Spleen (tissue), 11 donors: ENCODE results near the gene RGS14. TPM values are rescaled to one million over a fixed set of nuclear protein-coding genes. Genes with fewer than 3 reads are reported as not detected.

Source experiments
- DNase-seq: peaks from one replicate; pipeline ENCODE4 v3.0.0-alpha.2; 2020
- H3K27ac ChIP-seq, 8 donors: fragments of 200-600 bp; sonication (generic) in 7 of 8; 1 replicate in 4 of 8; 2 replicates in 4 of 8; pipeline versions ENCODE4 v1.5.0 to v1.8.0; 2016 to 2021; ENCODE audit warnings: inconsistent platforms in 4 of 8, mild to moderate bottlenecking in 4 of 8, moderate library complexity in 1 of 8
- H3K27me3 ChIP-seq, 7 donors: fragments of 200-600 bp; sonication (generic) in 6 of 7; replicated peaks in 1 of 7; 1 replicate in 4 of 7; 2 replicates in 3 of 7; pipeline versions ENCODE4 v1.5.0 to v1.8.0; 2016 to 2021; ENCODE audit warnings: inconsistent platforms in 3 of 7, mild to moderate bottlenecking in 1 of 7
- H3K36me3 ChIP-seq, 6 donors: fragments of 200-600 bp; sonication (generic) in 5 of 6; 1 replicate in 4 of 6; 2 replicates in 2 of 6; pipeline versions ENCODE4 v1.5.0 to v1.8.0; 2016 to 2021; ENCODE audit warnings: inconsistent platforms in 2 of 6
- H3K4me1 ChIP-seq, 6 donors: fragments of 200-600 bp; sonication (generic) in 5 of 6; 1 replicate in 3 of 6; 2 replicates in 3 of 6; pipeline versions ENCODE4 v1.5.0 to v1.8.0; 2016 to 2021; ENCODE audit warnings: inconsistent platforms in 3 of 6
- H3K4me3 ChIP-seq, 8 donors: fragments of 200-600 bp; sonication (generic) in 7 of 8; 1 replicate in 4 of 8; 2 replicates in 4 of 8; pipeline versions ENCODE4 v1.5.0 to v1.8.0; 2016 to 2021; ENCODE audit warnings: inconsistent platforms in 4 of 8, mild to moderate bottlenecking in 4 of 8, moderate library complexity in 2 of 8
- H3K9me3 ChIP-seq, 8 donors: fragments of 200-600 bp; sonication (generic) in 7 of 8; 1 replicate in 4 of 8; 2 replicates in 4 of 8; pipeline versions ENCODE4 v1.5.0 to v1.8.0; 2016 to 2021; ENCODE audit warnings: inconsistent platforms in 4 of 8
- CTCF ChIP-seq, 11 experiments: fragments of 200-600 bp in 7 of 11; fragments of 450-650 bp in 4 of 11; sonication (generic) in 4 of 11; IDR thresholded peaks in 8 of 11; conservative IDR thresholded peaks in 3 of 11; 1 replicate in 7 of 11; 2 replicates in 4 of 11; pipeline versions ENCODE4 v1.4.0 to v1.8.0; 2016 to 2021; ENCODE audit warnings: antibody characterized with exemption in 11 of 11, inconsistent platforms in 4 of 11, mild to moderate bottlenecking in 1 of 11
- POLR2A ChIP-seq, 3 donors: fragments of 450-650 bp; IDR thresholded peaks; one replicate each; pipeline ENCODE4 v1.5.1; 2017; ENCODE audit warnings: antibody characterized with exemption in 3 of 3, mild to moderate bottlenecking in 1 of 3
- POLR2AphosphoS5 ChIP-seq, 3 donors: sonication (generic); formaldehyde crosslinking; IDR thresholded peaks; one replicate each; pipeline ENCODE4 v1.5.1; 2017; ENCODE audit warnings: antibody characterized with exemption in 3 of 3
- whole genome bisulfite sequencing, 5 donors: extraction: QIAGEN DNeasy Blood & Tissue Kit in 3 of 5; methylation state at CpG; one replicate each; pipeline versions ENCODE4 v1.1.5 to v1.1.7; 2013 to 2018; 5-methylcytosine and 5-hydroxymethylcytosine counted together
- intact Hi-C: fragments of 100-400 bp; cut with DNase I; formaldehyde crosslinking; loops from one replicate; pipeline ENCODE4 v1.15.0; 2023; ENCODE audit warnings: low total_unique reads
- polyA plus RNA-seq, 3 donors: library from polyadenylated mRNA; stranded (reverse); fragments of 200-250 nt; gene quantifications; one replicate each; pipeline ENCODE4 v1.2.1, GENCODE V29; 2013
- total RNA-seq, 7 donors: library from RNA; depleted of rRNA in 3 of 7; stranded (reverse); fragments of >200 nt in 3 of 7; fragmentation: NEBNext Ultra II Directional in 4 of 7; extraction: Animal tissue kit (Norgen Biotek cat#: 25700) in 4 of 7; gene quantifications; one replicate each; pipeline versions ENCODE4 v1.1.0 to v1.2.1, GENCODE V29; 2016 to 2021
- donor health status: healthy with polysubstance abuse.
- donor health status: DM: no; HTN: no; CAD: no; lungs with moderate emphysema.
- donor health status: DM: no; HTN: no; CAD: no.
- donor health status: Bipolar disorder and iron deficiency.
- donor health status: healthy.
- donor health status: DM: no; HTN: no; CAD: no.
- donor health status: DM: yes; HTN: yes; CAD: no.

RGS14 gene
- total and polyA plus RNA-seq, 10 donors, result 45.3 to 111 (median 76.9) TPM

- 63 to 71% (median 68%) methylated on average over 8 of the region's 8 CpGs for WGBS, 5 donors
- Histone ChIP-seq H3K4me1 (peaks cover 41 to 100% (median 83%) of the 10 kb centered on the region in 6 donors), H3K9me3 (no peaks in the 10 kb centered on the region), H3K36me3 (peaks cover 0 to 27% (median 9%) of the 10 kb centered on the region in 6 donors), H3K27me3 (no peaks in the 10 kb centered on the region), H3K4me3 (peak overlapping the region in 5 of 8 donors; percentile 31 to 76 (median 49)), H3K27ac (peak overlapping the region in 7 of 8 donors; percentile 57 to 92 (median 76))
- intact Hi-C loops, result loop anchor here (10.0 kb wide), 1 partner anchor 47 kb away; the partner anchor contains the start of gene MXD3
- TF ChIP-seq POLR2AphosphoS5 (IDR thresholded peaks at IDR 0.05), result no peak
- no peak for TF ChIP-seq POLR2A (IDR thresholded peaks at IDR 0.05)
- no peak for TF ChIP-seq CTCF (IDR thresholded peaks at IDR 0.05 in 8 of 11, conservative IDR thresholded peaks at IDR 0.05 in 3 of 11)
- DNase-seq, result no peak
Observed at GRCh38 chr5:177362292-177362609, 4.5 kb downstream of the RGS14 start.

- intact Hi-C loops, result loop anchor here (10.0 kb wide), 1 partner anchor 48 kb away; the partner anchor contains the start of gene MXD3
- WGBS, 5 donors, result 8 to 11% (median 10%) methylated on average over 49 to 59 of the region's 59 CpGs
- TF ChIP-seq POLR2A (IDR thresholded peaks at IDR 0.05), result no peak
- TF ChIP-seq POLR2AphosphoS5 (IDR thresholded peaks at IDR 0.05), result peak; percentile 19 to 63 (median 57)
- peak in 1 of 11 experiments; percentile 12 for TF ChIP-seq CTCF (IDR thresholded peaks at IDR 0.05 in 8 of 11, conservative IDR thresholded peaks at IDR 0.05 in 3 of 11)
- peak overlapping the region; percentile 30 to 76 (median 41) for H3K4me3 ChIP-seq
- peak overlapping the region; percentile 27 to 92 (median 66) for H3K27ac ChIP-seq
- peak; percentile 89 for DNase-seq
- peaks cover 38 to 100% (median 81%) of the 10 kb centered on the region in 6 donors for H3K4me1 ChIP-seq
- H3K36me3 ChIP-seq, result peaks cover 0 to 33% (median 15%) of the 10 kb centered on the region in 6 donors
- no peaks in the 10 kb centered on the region for H3K9me3 ChIP-seq
- no peaks in the 10 kb centered on the region for H3K27me3 ChIP-seq
Observed at GRCh38 chr5:177362610-177363507, 5.1 kb downstream of the RGS14 start.

- no peaks in the 10 kb centered on the region for H3K27me3 ChIP-seq
- H3K36me3 ChIP-seq, result peaks cover 0 to 40% (median 22%) of the 10 kb centered on the region in 6 donors
- no peaks in the 10 kb centered on the region for H3K9me3 ChIP-seq
- intact Hi-C loops, result loop anchor here (10.0 kb wide), 1 partner anchor 49 kb away; the partner anchor contains the start of gene MXD3
- DNase-seq, result no peak
- peaks cover 33 to 100% (median 79%) of the 10 kb centered on the region in 6 donors for H3K4me1 ChIP-seq
- peak overlapping the region in 4 of 8 donors; percentile 71 to 92 (median 88) for H3K27ac ChIP-seq
- no peak for TF ChIP-seq CTCF (IDR thresholded peaks at IDR 0.05 in 8 of 11, conservative IDR thresholded peaks at IDR 0.05 in 3 of 11)
- no peak for TF ChIP-seq POLR2AphosphoS5 (IDR thresholded peaks at IDR 0.05)
- TF ChIP-seq POLR2A (IDR thresholded peaks at IDR 0.05), result no peak
- 50 to 65% (median 62%) methylated on average over 10 of the region's 10 CpGs for WGBS, 5 donors
- peak overlapping the region in 6 of 8 donors; percentile 31 to 76 (median 46) for H3K4me3 ChIP-seq
Observed at GRCh38 chr5:177363565-177363964, 5.8 kb downstream of the RGS14 start.
